Gastrocnemius medialis (tissue), 4 donors: Measurements from ENCODE around the gene ATP6V0E2. TPM values are rescaled to one million over a fixed set of nuclear protein-coding genes. Genes with fewer than 3 reads are reported as not detected.

Experiments used
- ATAC-seq, 2 donors: fragments of 150-250 bp; one replicate each; pipeline ENCODE4 v1.9.1; 2016
- DNase-seq, 2 donors: peaks; one replicate each; pipeline ENCODE4 v3.0.0-alpha.2; 2019
- H3K27ac ChIP-seq, 4 donors: fragments of 200-600 bp; sonication (generic); 1 replicate in 1 of 4; 2 replicates in 3 of 4; pipeline ENCODE4 v1.5.1; 2016 to 2018; ENCODE audit warnings: mild to moderate bottlenecking in 2 of 4, moderate library complexity in 1 of 4
- H3K27me3 ChIP-seq, 3 donors: fragments of 200-600 bp; sonication (generic) in 2 of 3; 1 replicate in 1 of 3; 2 replicates in 2 of 3; pipeline versions ENCODE4 v1.5.1 to v1.6.0; 2016 to 2019; ENCODE audit warnings: mild to moderate bottlenecking in 1 of 3, moderate library complexity in 1 of 3
- H3K36me3 ChIP-seq, 2 donors: fragments of 200-600 bp; sonication (generic) in 1 of 2; one replicate each; pipeline ENCODE4 v1.5.1; 2017 to 2018
- H3K4me1 ChIP-seq, 2 donors: fragments of 200-600 bp; sonication (generic) in 1 of 2; one replicate each; pipeline ENCODE4 v1.5.1; 2016 to 2017; ENCODE audit warnings: mild to moderate bottlenecking in 2 of 2
- H3K4me3 ChIP-seq, 4 donors: fragments of 200-600 bp; sonication (generic) in 3 of 4; 1 replicate in 1 of 4; 2 replicates in 3 of 4; pipeline ENCODE4 v1.5.1; 2016 to 2019; ENCODE audit warnings: mild to moderate bottlenecking in 2 of 4
- H3K9me3 ChIP-seq, 3 donors: fragments of 200-600 bp; sonication (generic) in 2 of 3; 1 replicate in 1 of 3; 2 replicates in 2 of 3; pipeline ENCODE4 v1.5.1; 2016 to 2019
- CTCF ChIP-seq, 5 experiments: fragments of 450-650 bp in 3 of 5; fragments of 200-600 bp in 2 of 5; sonication (generic) in 2 of 5; IDR thresholded peaks in 4 of 5; conservative IDR thresholded peaks in 1 of 5; 1 replicate in 4 of 5; 2 replicates in 1 of 5; pipeline ENCODE4 v1.5.1; 2016 to 2019; ENCODE audit warnings: antibody characterized with exemption in 5 of 5, mild to moderate bottlenecking in 3 of 5, moderate library complexity in 3 of 5
- POLR2A ChIP-seq, 2 donors: fragments of 450-650 bp; IDR thresholded peaks; one replicate each; pipeline ENCODE4 v1.6.1; 2017; ENCODE audit warnings: antibody characterized with exemption in 2 of 2, mild to moderate bottlenecking in 2 of 2, moderate library complexity in 2 of 2
- in situ Hi-C, 4 donors: fragments of 200-750 bp; cut with MboI; loops; one replicate each; pipeline versions ENCODE4 v1.15.0 to v1.8.0; 2017; ENCODE audit warnings: low sequenced_read_pairs in 4 of 4
- intact Hi-C: fragments of 100-400 bp; cut with DNase I; formaldehyde crosslinking; loops from one replicate; pipeline ENCODE4 v1.15.1; 2023; ENCODE audit warnings: low total_unique reads
- total RNA-seq, 4 donors: library from RNA; depleted of rRNA; stranded (reverse); fragments of >200 nt; gene quantifications; one replicate each; pipeline versions ENCODE4 v1.1.0 to v1.2.3, GENCODE V29; 2016

The ATP6V0E2 gene
- total RNA-seq, 4 donors from 2014 or later, result 9.0 to 46.3 (median 12.9) TPM

GRCh38 chr7:149838992-149839408, 34.8 kb upstream of the ATP6V0E2 start:
- no peaks in the 10 kb centered on the region for H3K27me3 ChIP-seq
- peak overlapping the region; percentile 80 to 95 (median 90) for H3K27ac ChIP-seq
- ATAC-seq (no peak), DNase-seq (no peak)
- intact Hi-C loops (loop anchor here (1.0 to 5.0 kb wide), 4 partner anchors 34 to 214 kb away; partner anchors contain the start of gene ATP6V0E2), in situ Hi-C loops (no loop called here)
- peaks cover 23 to 24% of the 10 kb centered on the region in 2 donors for H3K4me1 ChIP-seq
- TF ChIP-seq POLR2A (IDR thresholded peaks at IDR 0.05) (no peak), CTCF (IDR thresholded peaks at IDR 0.05 in 4 of 5, conservative IDR thresholded peaks at IDR 0.05 in 1 of 5) (no peak)
- no peaks in the 10 kb centered on the region for H3K36me3 ChIP-seq
- H3K9me3 ChIP-seq, result no peaks in the 10 kb centered on the region
- H3K4me3 ChIP-seq, result peak overlapping the region; percentile 76 to 99 (median 87)

- no peak for ATAC-seq
- no peak overlapping the region for H3K4me3 ChIP-seq
These were observed 33.8 kb upstream of the ATP6V0E2 start for GRCh38 chr7:149839933-149840332.

GRCh38 chr7:149843566-149843965, 30.2 kb upstream of the ATP6V0E2 start:
- DNase-seq, result no peak
- H3K36me3 ChIP-seq, result peaks cover 0 to 19% of the 10 kb centered on the region in 2 donors
- no peak overlapping the region for H3K27ac ChIP-seq
- H3K4me3 ChIP-seq, result no peak overlapping the region
- TF ChIP-seq CTCF (IDR thresholded peaks at IDR 0.05 in 4 of 5, conservative IDR thresholded peaks at IDR 0.05 in 1 of 5), result no peak
- TF ChIP-seq POLR2A (IDR thresholded peaks at IDR 0.05), result no peak
- no peaks in the 10 kb centered on the region for H3K9me3 ChIP-seq
- ATAC-seq, result no peak
- H3K4me1 ChIP-seq, result peaks cover 20 to 23% of the 10 kb centered on the region in 2 donors
- intact Hi-C loops (no loop called here), in situ Hi-C loops (no loop called here)
- H3K27me3 ChIP-seq, result no peaks in the 10 kb centered on the region

More at GRCh38 chr7:149839933-149840332, 33.8 kb upstream of the ATP6V0E2 start:
- TF ChIP-seq POLR2A (IDR thresholded peaks at IDR 0.05) (no peak), CTCF (IDR thresholded peaks at IDR 0.05 in 4 of 5, conservative IDR thresholded peaks at IDR 0.05 in 1 of 5) (no peak)
- Histone ChIP-seq H3K9me3 (no peaks in the 10 kb centered on the region), H3K36me3 (no peaks in the 10 kb centered on the region), H3K4me1 (peaks cover 23 to 24% of the 10 kb centered on the region in 2 donors), H3K27me3 (no peaks in the 10 kb centered on the region), H3K27ac (no peak overlapping the region)
- no peak for DNase-seq
- intact Hi-C loops (loop anchor here (2.0 to 5.0 kb wide), 2 partner anchors 128 to 215 kb away; a partner anchor contains a TSS), in situ Hi-C loops (no loop called here)

GRCh38 chr7:149844445-149844844, 29.3 kb upstream of the ATP6V0E2 start:
- in situ Hi-C loops, result no loop called here
- no peak for ATAC-seq

More at GRCh38 chr7:149844445-149844844, 29.3 kb upstream of the ATP6V0E2 start:
- Histone ChIP-seq H3K9me3 (no peaks in the 10 kb centered on the region), H3K4me3 (no peak overlapping the region), H3K4me1 (peaks cover 12 to 14% of the 10 kb centered on the region in 2 donors), H3K27me3 (no peaks in the 10 kb centered on the region), H3K36me3 (peaks cover 0 to 26% of the 10 kb centered on the region in 2 donors), H3K27ac (no peak overlapping the region)
- TF ChIP-seq CTCF (IDR thresholded peaks at IDR 0.05 in 4 of 5, conservative IDR thresholded peaks at IDR 0.05 in 1 of 5), result no peak
- no peak for TF ChIP-seq POLR2A (IDR thresholded peaks at IDR 0.05)
- DNase-seq, result no peak
- intact Hi-C loops, result no loop called here
